KBM-7 (cell line): Measurements from ENCODE around the gene TRAF4.
"Not testable (repeated sequence)": the region's sequence is repeated elsewhere in the genome, so short reads cannot be mapped to it uniquely, and the experiment has no call there.

ENCODE experiments used
- DNase-seq: peaks from one replicate; pipeline ENCODE4 v3.0.0-alpha.2; 2015
- in situ Hi-C: fragments of 300-500 bp; cut with MboI; formaldehyde crosslinking; loops from 2 replicates; pipeline ENCODE4 v1.14.3; 2020; ENCODE audit warnings: low sequenced_read_pairs, low pct_unique_long_range_greater_than_20kb, mixed read lengths

The TRAF4 gene

DNA sequence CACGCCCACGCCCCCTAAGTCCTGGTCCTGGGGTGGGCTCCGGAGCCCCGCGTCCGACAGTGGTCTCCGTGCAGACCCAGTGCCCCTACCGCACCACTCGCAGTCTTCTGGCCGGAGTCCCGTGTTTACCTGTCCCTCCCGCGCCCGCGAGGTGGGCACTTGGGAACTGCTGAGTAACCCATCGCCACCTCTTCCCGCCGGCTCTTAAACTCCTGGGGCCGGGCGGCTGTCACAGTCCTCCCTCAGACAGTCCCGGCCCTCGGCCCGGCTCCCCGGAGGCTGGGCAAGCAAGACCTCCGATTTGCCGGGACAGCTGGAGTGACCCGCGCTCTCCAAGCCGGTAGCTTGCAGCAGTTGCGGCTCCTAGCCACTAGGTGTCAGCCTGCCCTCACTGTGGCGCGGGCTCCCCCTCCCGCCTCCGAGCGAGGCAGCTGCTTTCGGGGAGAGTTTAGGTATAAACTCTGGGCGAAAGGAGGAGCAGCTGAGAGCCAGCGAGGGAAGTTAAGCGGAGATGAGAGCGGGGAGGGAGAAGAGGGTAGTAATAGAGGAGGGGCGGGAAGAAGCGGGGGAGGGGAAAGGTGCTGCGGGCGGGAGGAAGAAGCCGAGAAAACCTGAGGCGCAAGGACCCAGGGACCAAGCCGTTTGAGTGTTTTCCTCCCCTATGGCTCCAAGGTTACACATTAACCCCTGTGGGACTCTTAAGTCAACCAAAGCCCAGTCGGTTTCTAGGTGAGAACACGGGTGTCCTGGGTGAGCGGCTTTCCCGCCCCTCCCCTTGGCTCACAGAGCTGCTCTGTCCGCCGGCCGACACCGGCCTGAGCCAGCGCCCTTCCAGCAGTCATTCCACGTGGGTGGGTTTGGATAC is 17.0 kb upstream of the TRAF4 start:
- in situ Hi-C loops = loop anchor here (25.0 kb wide), 1 partner anchor 385 kb away; no protein-coding TSS in a partner anchor
- DNase-seq = peak; percentile 98

- in situ Hi-C loops = loop anchor here (25.0 kb wide), 1 partner anchor 384 kb away; no protein-coding TSS in a partner anchor
- DNase-seq = peak; percentile 96
Observed at GRCh38 chr17:28728364-28729200, 15.2 kb upstream of the TRAF4 start, which contains the start of gene NEK8. Gene NEK8 (plus strand): TSS chr17:28728788. CDS start chr17:28728814, 26 bp downstream.

DNA sequence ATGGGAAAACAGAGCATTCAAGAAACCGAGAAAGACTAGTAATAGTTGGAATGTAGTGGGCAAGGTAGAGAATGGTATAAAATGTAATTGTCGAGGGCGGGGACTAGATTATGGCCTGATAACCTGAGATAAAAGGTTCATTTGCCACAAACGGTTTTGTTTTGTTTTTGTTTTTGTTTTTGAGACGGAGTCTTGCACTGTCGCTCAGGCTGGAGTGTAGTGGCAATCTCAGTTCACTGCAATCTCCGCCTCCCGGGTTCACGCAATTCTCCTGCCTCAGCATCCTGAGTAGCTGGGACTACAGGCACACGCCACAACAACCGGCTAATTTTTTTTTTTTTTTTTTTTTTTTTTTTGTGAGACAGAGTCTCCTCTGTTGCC is 13.9 kb upstream of the TRAF4 start:
- DNase-seq = no peak
- in situ Hi-C loops = loop anchor here (25.0 kb wide), 1 partner anchor 382 kb away; no protein-coding TSS in a partner anchor

GRCh38 chr17:28733346-28733745 is 10.5 kb upstream of the TRAF4 start:
- in situ Hi-C loops = loop anchor here (25.0 kb wide), 1 partner anchor 379 kb away; no protein-coding TSS in a partner anchor
- no peak for DNase-seq

- DNase-seq = no peak
- in situ Hi-C loops = loop anchor here (25.0 kb wide), 1 partner anchor 378 kb away; no protein-coding TSS in a partner anchor
Observed at GRCh38 chr17:28734712-28735241, 9.0 kb upstream of the TRAF4 start.

GRCh38 chr17:28735242-28735722 is 8.5 kb upstream of the TRAF4 start:
- in situ Hi-C loops = loop anchor here (25.0 kb wide), 1 partner anchor 377 kb away; no protein-coding TSS in a partner anchor
- DNase-seq = no peak

DNA sequence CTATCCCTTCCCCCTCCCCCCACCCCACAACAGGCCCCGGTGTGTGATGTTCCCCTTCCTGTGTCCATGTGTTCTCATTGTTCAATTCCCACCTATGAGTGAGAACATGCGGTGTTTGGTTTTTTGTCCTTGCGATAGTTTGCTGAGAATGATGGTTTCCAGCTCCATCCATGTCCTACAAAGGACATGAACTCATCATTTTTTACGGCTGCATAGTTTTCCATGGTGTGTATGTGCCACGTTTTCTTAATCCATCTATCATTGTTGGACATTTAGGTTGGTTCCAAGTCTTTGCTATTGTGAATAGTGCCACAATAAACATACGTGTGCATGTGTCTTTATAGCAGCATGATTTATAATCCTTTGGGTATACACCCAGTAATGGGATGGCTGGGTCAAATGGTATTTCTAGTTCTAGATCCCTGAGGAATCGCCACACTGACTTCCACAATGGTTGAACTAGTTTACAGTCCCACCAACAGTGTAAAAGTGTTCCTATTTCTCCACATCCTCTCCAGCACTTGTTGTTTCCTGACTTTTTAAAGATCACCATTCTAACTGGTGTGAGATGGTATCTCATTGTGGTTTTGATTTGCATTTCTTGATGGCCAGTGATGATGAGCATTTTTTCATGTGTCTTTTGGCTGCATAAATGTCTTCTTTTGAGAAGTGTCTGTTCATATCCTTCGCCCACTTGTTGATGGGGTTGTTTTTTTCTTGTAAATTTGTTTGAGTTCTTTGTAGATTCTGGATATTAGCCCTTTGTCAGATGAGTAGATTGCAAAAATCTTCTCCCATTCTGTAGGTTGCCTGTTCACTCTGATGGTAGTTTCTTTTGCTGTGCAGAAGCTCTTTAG is 7.7 kb upstream of the TRAF4 start:
- not testable (repeated sequence) for DNase-seq
- in situ Hi-C loops = loop anchor here (25.0 kb wide), 1 partner anchor 376 kb away; no protein-coding TSS in a partner anchor

- in situ Hi-C loops = loop anchor here (25.0 kb wide), 1 partner anchor 375 kb away; no protein-coding TSS in a partner anchor
- no peak for DNase-seq
Observed at GRCh38 chr17:28737316-28737715, 6.5 kb upstream of the TRAF4 start.

GRCh38 chr17:28737770-28738679 is 5.8 kb upstream of the TRAF4 start:
- DNase-seq = peak; percentile 43
- in situ Hi-C loops = loop anchor here (25.0 kb wide), 1 partner anchor 374 kb away; no protein-coding TSS in a partner anchor

DNA sequence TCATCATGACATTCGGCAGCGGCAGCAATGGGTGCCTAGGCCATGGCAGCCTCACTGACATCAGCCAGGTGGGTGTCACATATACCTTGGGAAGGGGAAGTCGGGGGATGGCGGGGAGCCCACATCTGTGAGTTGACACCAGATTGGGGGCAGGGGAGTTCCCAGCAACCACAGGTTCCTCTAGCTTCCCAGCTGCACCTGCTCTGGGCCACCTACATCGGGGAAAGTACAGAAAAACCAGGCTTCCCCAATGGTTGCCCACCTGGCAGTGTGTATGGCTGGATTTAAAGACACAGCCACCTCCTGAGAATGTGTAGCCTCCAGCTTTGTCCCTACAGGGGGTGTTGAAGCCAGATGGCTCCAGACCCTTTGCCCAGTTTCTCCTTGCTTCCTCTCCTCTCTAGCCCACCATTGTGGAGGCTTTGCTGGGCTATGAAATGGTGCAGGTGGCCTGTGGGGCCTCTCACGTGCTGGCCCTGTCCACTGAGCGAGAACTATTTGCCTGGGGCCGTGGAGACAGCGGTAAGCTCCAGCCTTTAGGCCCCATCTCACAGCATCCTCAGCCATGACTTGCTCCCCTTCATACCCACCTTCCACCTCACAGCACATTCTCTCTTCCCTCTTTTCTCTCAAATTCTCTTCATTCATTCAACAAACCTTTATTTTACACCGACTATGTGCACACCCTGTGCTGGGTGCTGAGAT is 5.0 kb upstream of the TRAF4 start:
- in situ Hi-C loops = loop anchor here (25.0 kb wide), 1 partner anchor 373 kb away; no protein-coding TSS in a partner anchor

GRCh38 chr17:28740406-28741357 is 3.1 kb upstream of the TRAF4 start:
- no peak for DNase-seq
- in situ Hi-C loops = loop anchor here (25.0 kb wide), 1 partner anchor 372 kb away; no protein-coding TSS in a partner anchor

More for the DNA sequence above, 5.0 kb upstream of the TRAF4 start:
- DNase-seq = no peak

- peak; percentile 96 for DNase-seq
- in situ Hi-C loops = loop anchor here (25.0 kb wide), 1 partner anchor 371 kb away; no protein-coding TSS in a partner anchor
Observed at GRCh38 chr17:28741358-28742349, 2.2 kb upstream of the TRAF4 start.

DNA sequence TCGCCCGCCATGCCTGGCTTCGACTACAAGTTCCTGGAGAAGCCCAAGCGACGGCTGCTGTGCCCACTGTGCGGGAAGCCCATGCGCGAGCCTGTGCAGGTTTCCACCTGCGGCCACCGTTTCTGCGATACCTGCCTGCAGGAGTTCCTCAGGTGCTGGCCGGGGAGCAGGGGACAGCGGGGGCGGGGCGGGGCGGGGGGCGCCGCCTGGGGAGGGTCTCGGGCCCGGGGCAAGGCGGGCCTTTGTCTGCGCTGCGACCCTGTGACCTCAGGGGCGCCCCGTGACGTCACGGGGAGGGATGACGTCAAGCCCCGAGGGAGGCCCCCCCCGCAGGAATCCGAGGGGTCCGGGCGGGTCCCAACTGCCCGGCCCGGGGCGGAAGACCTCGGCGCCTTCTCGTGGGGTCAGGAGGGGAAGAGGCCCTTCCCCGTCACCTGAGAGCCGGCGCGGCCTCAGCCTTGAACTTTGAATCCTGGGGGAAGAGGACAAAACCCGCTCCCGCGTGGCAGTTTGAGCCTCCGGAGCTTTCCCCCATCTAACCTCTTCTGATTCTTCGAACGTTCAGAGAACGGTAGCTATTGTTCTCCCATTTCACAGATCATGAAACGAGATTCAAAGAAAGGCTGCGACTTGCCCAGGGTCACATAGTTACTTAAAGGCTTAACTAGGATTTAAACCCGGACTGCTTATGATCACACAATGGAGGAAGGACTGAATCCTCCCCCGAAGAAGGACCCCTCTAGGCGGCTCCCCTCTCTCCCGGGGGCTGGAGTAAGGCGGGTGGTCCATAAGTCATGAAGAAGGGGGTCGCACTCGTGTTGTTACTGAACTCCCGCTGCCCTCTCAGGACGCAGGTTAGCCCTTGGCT is 527 bp downstream of the TRAF4 start:
- peak; percentile 52 for DNase-seq
- in situ Hi-C loops = loop anchor here (25.0 kb wide), 1 partner anchor 368 kb away; no protein-coding TSS in a partner anchor
